ENCODE data around the gene PPP2R5C. TPM values are rescaled to one million over a fixed set of nuclear protein-coding genes. Genes with fewer than 3 reads are reported as not detected.

The PPP2R5C gene
- total and polyA plus RNA-seq, 3 donors from 2014 or later: 106 to 166 (median 126) TPM

DNA sequence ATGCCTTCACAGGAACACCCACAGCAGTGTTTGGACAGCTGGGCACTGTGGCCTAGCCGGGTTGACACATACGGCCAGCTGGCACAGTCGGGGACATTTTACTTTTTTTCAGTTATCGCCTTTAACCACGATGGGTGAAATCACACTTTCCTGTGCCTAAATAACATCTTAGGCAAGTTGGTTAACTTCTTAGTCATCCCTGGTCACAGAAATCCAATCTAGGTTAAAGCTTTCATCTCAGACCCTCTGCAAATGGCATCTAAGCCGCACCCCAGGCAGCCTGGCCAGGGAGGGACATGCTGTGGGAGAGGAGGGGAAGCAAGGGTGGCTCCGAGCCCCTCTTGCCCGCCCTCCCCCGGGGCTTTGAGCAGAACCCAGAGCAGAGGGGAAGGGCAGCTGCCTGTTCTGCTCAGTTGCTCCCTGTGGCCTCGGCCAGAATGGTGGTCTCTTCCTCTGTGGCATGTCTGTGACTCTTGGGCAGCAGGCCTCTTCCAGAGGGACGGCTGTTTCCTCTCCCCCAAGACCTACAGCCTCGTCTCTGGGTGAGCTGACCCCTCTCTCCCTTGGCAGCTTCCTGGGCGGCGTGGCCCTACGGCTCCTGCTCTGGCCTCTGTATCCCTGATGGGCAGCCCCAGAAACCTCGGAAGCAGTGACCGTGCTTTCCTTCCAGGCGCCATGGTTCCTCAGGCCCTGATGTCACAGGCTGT is 117.5 kb downstream of the PPP2R5C start:
- no peak for DNase-seq
- H3K36me3 ChIP-seq (ENCODE audit: low read depth, missing control alignments): no peaks in the 10 kb centered on the region
- TF ChIP-seq, protein P1, sequence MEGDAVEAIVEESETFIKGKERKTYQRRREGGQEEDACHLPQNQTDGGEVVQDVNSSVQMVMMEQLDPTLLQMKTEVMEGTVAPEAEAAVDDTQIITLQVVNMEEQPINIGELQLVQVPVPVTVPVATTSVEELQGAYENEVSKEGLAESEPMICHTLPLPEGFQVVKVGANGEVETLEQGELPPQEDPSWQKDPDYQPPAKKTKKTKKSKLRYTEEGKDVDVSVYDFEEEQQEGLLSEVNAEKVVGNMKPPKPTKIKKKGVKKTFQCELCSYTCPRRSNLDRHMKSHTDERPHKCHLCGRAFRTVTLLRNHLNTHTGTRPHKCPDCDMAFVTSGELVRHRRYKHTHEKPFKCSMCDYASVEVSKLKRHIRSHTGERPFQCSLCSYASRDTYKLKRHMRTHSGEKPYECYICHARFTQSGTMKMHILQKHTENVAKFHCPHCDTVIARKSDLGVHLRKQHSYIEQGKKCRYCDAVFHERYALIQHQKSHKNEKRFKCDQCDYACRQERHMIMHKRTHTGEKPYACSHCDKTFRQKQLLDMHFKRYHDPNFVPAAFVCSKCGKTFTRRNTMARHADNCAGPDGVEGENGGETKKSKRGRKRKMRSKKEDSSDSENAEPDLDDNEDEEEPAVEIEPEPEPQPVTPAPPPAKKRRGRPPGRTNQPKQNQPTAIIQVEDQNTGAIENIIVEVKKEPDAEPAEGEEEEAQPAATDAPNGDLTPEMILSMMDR (IDR thresholded peaks at IDR 0.05): no peak
- TF ChIP-seq POLR2A (IDR thresholded peaks at IDR 0.05): no peak
- no peaks in the 10 kb centered on the region for H3K9me3 ChIP-seq
- intact Hi-C loops (cut with DNase I; ENCODE audit: low total_unique reads): no loop called here
- peaks cover 21% of the 10 kb centered on the region for H3K4me1 ChIP-seq
- no peak overlapping the region for H3K27ac ChIP-seq
- 86 to 89% methylated on average over 10 to 18 of the region's 18 CpGs for WGBS, 2 donors
- H3K27me3 ChIP-seq: no peaks in the 10 kb centered on the region
- H3K4me3 ChIP-seq: no peak overlapping the region

DNA sequence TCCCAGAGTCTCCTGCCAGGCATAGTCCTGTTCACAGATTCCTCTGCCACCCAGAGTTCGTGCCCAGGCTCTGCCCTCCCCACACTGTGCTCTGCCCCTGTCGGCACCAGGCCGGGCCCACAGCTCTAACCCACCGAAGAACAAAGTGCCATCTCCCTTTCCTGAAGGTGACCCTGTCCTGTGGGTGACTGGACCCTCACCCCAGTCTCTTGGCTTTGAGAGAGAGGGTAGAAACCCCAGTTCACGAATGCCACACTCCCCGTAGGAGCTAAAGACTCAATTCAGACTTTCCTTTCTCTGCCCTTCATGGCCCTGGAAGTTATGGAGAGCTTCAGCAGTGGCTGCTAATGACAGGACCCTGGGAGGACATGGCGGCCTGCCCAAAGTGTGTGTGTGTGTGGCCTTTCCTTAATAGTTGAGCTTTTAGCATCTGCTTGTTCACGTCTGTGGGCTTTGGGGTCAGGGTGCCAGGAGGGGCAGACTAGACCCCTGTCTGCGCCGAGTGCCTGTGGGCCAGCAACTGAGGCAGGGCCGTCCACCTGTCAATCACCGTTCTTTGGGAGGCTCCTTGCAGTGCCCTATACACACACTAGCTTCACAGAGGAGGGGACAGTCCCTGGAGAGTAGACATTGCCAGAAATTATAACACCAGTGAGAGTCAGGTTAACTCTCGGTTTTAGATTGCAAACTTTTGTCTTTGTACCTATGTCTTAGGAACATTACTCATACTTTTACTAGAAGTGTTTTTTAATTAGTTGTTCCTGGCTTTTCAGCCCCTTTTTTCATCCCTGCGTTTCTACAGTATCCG is 118.2 kb downstream of the PPP2R5C start:
- no peak overlapping the region for H3K27ac ChIP-seq
- WGBS, 2 donors: 88 to 90% methylated on average over 15 of the region's 15 CpGs
- H3K9me3 ChIP-seq: no peaks in the 10 kb centered on the region
- no peak for TF ChIP-seq POLR2A (IDR thresholded peaks at IDR 0.05)
- TF ChIP-seq, protein P1 (IDR thresholded peaks at IDR 0.05): no peak
- H3K4me1 ChIP-seq: peaks cover 21% of the 10 kb centered on the region
- no peaks in the 10 kb centered on the region for H3K27me3 ChIP-seq
- no peaks in the 10 kb centered on the region for H3K36me3 ChIP-seq (ENCODE audit: low read depth, missing control alignments)
- intact Hi-C loops (cut with DNase I; ENCODE audit: low total_unique reads): no loop called here
- H3K4me3 ChIP-seq: no peak overlapping the region
- no peak for DNase-seq

DNA sequence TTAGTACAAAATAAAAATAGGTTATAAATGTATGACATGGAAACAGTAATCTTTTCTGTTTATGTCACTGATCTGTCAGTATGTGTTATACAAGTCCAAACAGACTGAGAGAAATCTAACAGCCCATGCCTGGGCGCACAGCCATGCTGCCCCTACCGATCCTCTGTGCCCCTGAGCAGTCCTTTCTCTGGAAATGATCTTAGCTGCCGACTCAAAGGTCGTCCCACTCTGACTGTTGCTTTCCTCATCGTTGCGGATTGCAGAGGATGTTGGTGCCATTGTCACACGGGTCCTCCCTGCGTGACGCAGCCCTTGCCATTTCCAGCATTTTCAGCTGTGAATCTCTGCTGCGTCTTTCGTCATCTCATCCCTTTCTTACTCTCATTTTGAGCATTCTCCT is 119.9 kb downstream of the PPP2R5C start:
- no peak overlapping the region for H3K4me3 ChIP-seq
- DNase-seq: no peak
- H3K27me3 ChIP-seq: no peaks in the 10 kb centered on the region
- H3K4me1 ChIP-seq: peaks cover 12% of the 10 kb centered on the region
- H3K9me3 ChIP-seq: no peaks in the 10 kb centered on the region
- intact Hi-C loops (cut with DNase I; ENCODE audit: low total_unique reads): no loop called here
- 93 to 96% methylated on average over 11 of the region's 11 CpGs for WGBS, 2 donors
- H3K27ac ChIP-seq: no peak overlapping the region
- TF ChIP-seq, protein P1 (IDR thresholded peaks at IDR 0.05): no peak
- TF ChIP-seq POLR2A (IDR thresholded peaks at IDR 0.05): no peak
- H3K36me3 ChIP-seq (ENCODE audit: low read depth, missing control alignments): no peaks in the 10 kb centered on the region

DNA sequence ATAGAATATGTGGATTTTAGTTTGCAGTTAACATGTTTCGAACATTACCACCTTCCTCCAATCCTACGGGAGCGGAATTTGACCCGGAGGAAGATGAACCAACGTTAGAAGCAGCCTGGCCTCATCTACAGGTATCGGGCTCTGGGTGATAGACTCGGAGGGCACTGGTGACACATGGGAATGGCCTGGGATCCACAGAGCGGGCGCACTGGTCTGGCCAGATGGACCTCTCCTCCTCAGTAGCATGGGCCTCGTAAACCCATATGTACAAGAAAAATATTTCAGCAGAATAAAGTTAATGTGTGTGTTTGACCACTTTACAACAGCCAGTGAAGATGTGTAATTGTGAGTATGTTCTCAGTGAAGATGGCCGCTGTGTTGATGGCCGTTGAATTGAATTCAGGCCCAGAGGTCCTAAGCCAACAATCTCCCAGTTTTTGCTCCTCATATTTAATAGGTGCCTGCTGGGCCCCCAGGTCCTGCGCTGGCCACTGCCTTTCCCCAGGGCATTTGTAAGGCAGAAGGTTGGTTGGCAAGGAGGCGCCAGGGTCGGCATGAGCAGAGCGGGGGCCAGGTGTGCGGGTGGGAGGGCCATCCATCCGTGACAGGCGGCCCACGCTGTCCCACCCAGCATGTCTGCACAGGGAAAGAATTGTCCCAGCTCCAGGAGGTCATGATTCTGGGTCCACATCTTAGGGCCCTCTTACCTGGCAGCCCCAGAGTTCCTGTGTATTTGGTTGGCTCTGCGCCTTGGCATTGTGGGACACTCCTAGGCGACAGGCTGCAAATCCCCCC is 120.8 kb downstream of the PPP2R5C start:
- no peak overlapping the region for H3K4me3 ChIP-seq
- no peaks in the 10 kb centered on the region for H3K9me3 ChIP-seq
- no peak for TF ChIP-seq POLR2A (IDR thresholded peaks at IDR 0.05)
- TF ChIP-seq, protein P1 (IDR thresholded peaks at IDR 0.05): no peak
- peaks cover 9% of the 10 kb centered on the region for H3K4me1 ChIP-seq
- intact Hi-C loops (cut with DNase I; ENCODE audit: low total_unique reads): no loop called here
- WGBS, 2 donors: 93 to 97% methylated on average over 18 to 22 of the region's 22 CpGs
- H3K36me3 ChIP-seq (ENCODE audit: low read depth, missing control alignments): no peaks in the 10 kb centered on the region
- no peaks in the 10 kb centered on the region for H3K27me3 ChIP-seq
- H3K27ac ChIP-seq: no peak overlapping the region
- no peak for DNase-seq

Data from testis (tissue), 3 donors.